Endothelial cell of umbilical vein (primary cell): ENCODE measurements around the gene SEC14L6. TPM values are rescaled to one million over a fixed set of nuclear protein-coding genes. Genes with fewer than 3 reads are reported as not detected.

ENCODE experiments used
- BruUV-seq: library from RNA; stranded (reverse); fragments of 400-500 nt; replicated peaks from 2 replicates; lab custom pipeline; 2021; lab: Mats Ljungman, UMichigan
- CTCF ChIA-PET: fragments of 300-600, 350-600 bp; sonication (Branson Sonifier 250); formaldehyde crosslinking; loops from one replicate; lab custom pipeline; 2021; ENCODE audit warnings: antibody characterized with exemption, inconsistent platforms; lab: Charles Lee
- POLR2A ChIA-PET: fragments of 300-600, 350-600 bp; sonication (Branson Sonifier 250); formaldehyde crosslinking; loops from one replicate; lab custom pipeline; 2021; ENCODE audit warnings: antibody characterized with exemption, inconsistent platforms; lab: Charles Lee
- DNase-seq: peaks from one replicate; pipeline ENCODE4 v3.0.0-alpha.2; 2011; ENCODE audit warnings: low read depth, low spot score
- FAIRE-seq: peaks from 2 replicates; lab custom pipeline; 2011; peaks lifted over from hg19 to GRCh38; lab: Jason Lieb, UNC
- H2AFZ ChIP-seq: 2 replicates; pipeline ENCODE4 v1.6.0; 2012; ENCODE audit warnings: low read depth, low read length, control low read depth, inconsistent platforms
- H3K27ac ChIP-seq: 2 replicates; pipeline ENCODE4 v1.5.1; 2011; ENCODE audit warnings: low read depth, mild to moderate bottlenecking, control low read depth, low read length, moderate library complexity; ENCODE audit not compliant: insufficient read depth
- H3K27me3 ChIP-seq, 2 experiments: 2 replicates each; pipeline versions ENCODE4 v1.6.0 to v1.6.1; 2011; ENCODE audit warnings: low read length in 2 of 2, mixed read lengths in 1 of 2; ENCODE audit not compliant: control insufficient read depth in 2 of 2, insufficient read depth in 2 of 2
- H3K36me3 ChIP-seq, 2 experiments: 2 replicates in 1 of 2; 3 replicates in 1 of 2; pipeline ENCODE4 v1.5.1; 2011; ENCODE audit warnings: low read length in 2 of 2, mild to moderate bottlenecking in 1 of 2, moderate library complexity in 1 of 2; ENCODE audit not compliant: control insufficient read depth in 2 of 2, insufficient read depth in 2 of 2; ENCODE audit errors: extremely low read depth in 1 of 2
- H3K4me1 ChIP-seq: 3 replicates; pipeline ENCODE4 v1.5.1; 2011; ENCODE audit warnings: mild to moderate bottlenecking, low read length; ENCODE audit not compliant: control insufficient read depth, insufficient read depth; ENCODE audit errors: extremely low read depth
- H3K4me2 ChIP-seq: 2 replicates; pipeline ENCODE4 v1.6.1; 2011; ENCODE audit warnings: low read length, control low read depth, mixed read lengths; ENCODE audit not compliant: insufficient read depth
- H3K4me3 ChIP-seq, 3 experiments: fragments of 200-600 bp in 1 of 3; sonication (generic), shearing (Covaris generic) in 1 of 3; replicated peaks in 1 of 3; 2 replicates each; pipeline ENCODE4 v1.5.1; 2011 to 2016; ENCODE audit warnings: control low read depth in 3 of 3, low read length in 3 of 3, mild to moderate bottlenecking in 2 of 3, inconsistent platforms in 1 of 3, low read depth in 1 of 3, moderate library complexity in 1 of 3; ENCODE audit not compliant: insufficient read depth in 1 of 3
- H3K79me2 ChIP-seq: 2 replicates; pipeline ENCODE4 v1.6.0; 2012; ENCODE audit warnings: low read length, inconsistent platforms; ENCODE audit not compliant: control insufficient read depth, insufficient read depth
- H3K9ac ChIP-seq: replicated peaks from 2 replicates; pipeline ENCODE3; 2011; ENCODE audit warnings: low read length, control low read depth; ENCODE audit not compliant: insufficient read depth; ENCODE audit errors: extremely low read depth
- H3K9me1 ChIP-seq: replicated peaks from 3 replicates; pipeline ENCODE4 v1.6.0; 2011; ENCODE audit warnings: mild to moderate bottlenecking, low read length; ENCODE audit not compliant: control insufficient read depth, insufficient read depth; ENCODE audit errors: extremely low read depth
- H3K9me3 ChIP-seq: replicated peaks from 2 replicates; pipeline ENCODE4 v1.5.1; 2012; ENCODE audit warnings: low read length, inconsistent platforms; ENCODE audit not compliant: control insufficient read depth, insufficient read depth
- H4K20me1 ChIP-seq: replicated peaks from 2 replicates; pipeline ENCODE3; 2011; ENCODE audit warnings: mild to moderate bottlenecking, low read length; ENCODE audit not compliant: control insufficient read depth, insufficient read depth; ENCODE audit errors: extremely low read depth
- EZH2 ChIP-seq: IDR thresholded peaks from 2 replicates; pipeline ENCODE4 v1.6.1; 2012; ENCODE audit warnings: borderline replicate concordance, low read depth, mild to moderate bottlenecking, moderate library complexity, low read length, inconsistent platforms; ENCODE audit not compliant: severe bottlenecking
- FOS ChIP-seq: IDR thresholded peaks from 2 replicates; pipeline ENCODE4 v1.6.1; 2011; ENCODE audit warnings: mild to moderate bottlenecking, low read length, moderate library complexity, borderline replicate concordance; ENCODE audit not compliant: insufficient read depth
- GATA2 ChIP-seq: IDR thresholded peaks from 2 replicates; pipeline ENCODE4 v1.7.0; 2011; ENCODE audit warnings: low read depth, mild to moderate bottlenecking, moderate library complexity, mixed read lengths, low read length; ENCODE audit not compliant: insufficient read length, insufficient read depth
- JUN ChIP-seq: IDR thresholded peaks from 2 replicates; pipeline ENCODE4 v1.6.1; 2011; ENCODE audit warnings: borderline replicate concordance, low read depth; ENCODE audit not compliant: insufficient read length, insufficient read depth
- MYC ChIP-seq: IDR thresholded peaks from one replicate; pipeline ENCODE4 v1.6.1; 2011; ENCODE audit warnings: mild to moderate bottlenecking, low read depth, low read length
- POLR2A ChIP-seq: IDR thresholded peaks from 2 replicates; pipeline ENCODE4 v1.6.1; 2012; ENCODE audit warnings: low read depth, mild to moderate bottlenecking, control low read depth, low read length
- POLR2AphosphoS5 ChIP-seq: IDR thresholded peaks from 2 replicates; pipeline ENCODE4 v1.6.1; 2012; ENCODE audit warnings: low read depth, mild to moderate bottlenecking, control low read depth, low read length, moderate library complexity; ENCODE audit not compliant: insufficient read depth
- dilution Hi-C: fragments of 300-500 bp; cut with MboI; formaldehyde crosslinking; loops from one replicate; pipeline ENCODE4 v1.15.0; 2019; ENCODE audit warnings: low sequenced_read_pairs; ENCODE audit not compliant: extremely low pct_ligation_motif_present
- intact Hi-C: fragments of 100-400 bp; cut with micrococcal nuclease; formaldehyde crosslinking; loops from one replicate; pipeline ENCODE4 v1.10.0; 2022
- polyA plus RNA-seq, 4 experiments: library from polyadenylated mRNA; depleted of rRNA in 3 of 4; stranded (reverse) in 3 of 4; unstranded in 1 of 4; fragments of >200 nt; gene quantifications; 2 replicates each; pipeline versions ENCODE4 v1.2.1 to v1.2.3, GENCODE V29; 2011 to 2012; ENCODE audit warnings: missing spikeins in 1 of 4
- total RNA-seq: library from RNA; stranded (reverse); gene quantifications from 2 replicates; pipeline ENCODE4 v1.2.3, GENCODE V29; 2021
- TF ChIP-seq, protein P1 (sequence below): IDR thresholded peaks from 2 replicates; pipeline ENCODE4 v1.6.1; 2011; ENCODE audit not compliant: insufficient read depth, insufficient read length
- TF ChIP-seq, protein P2 (sequence below), 2 donors: IDR thresholded peaks; 1 replicate in 1 of 2; 2 replicates in 1 of 2; pipeline ENCODE4 v1.5.1; 2011; ENCODE audit warnings: low read length in 2 of 2, mild to moderate bottlenecking in 2 of 2, moderate library complexity in 2 of 2, control low read depth in 1 of 2, inconsistent platforms in 1 of 2, low read depth in 1 of 2; ENCODE audit not compliant: insufficient read depth in 1 of 2; ENCODE audit errors: extremely low read depth in 1 of 2

Gene SEC14L6
- total and polyA plus RNA-seq, 2 donors (not counting 3 experiments of a cell fraction or from before 2014, with no cell fraction given), result 0.04 to 0.15 TPM

- intact Hi-C loops, result no loop called here
- FAIRE-seq, result no peak
- Histone ChIP-seq H3K4me1 (no peaks in the 10 kb centered on the region), H3K79me2 (no peaks in the 10 kb centered on the region), H3K27me3 (peaks cover 2 to 9% of the 10 kb centered on the region in 2 experiments), H3K4me3 (no peak overlapping the region), H3K9ac (no peak overlapping the region), H3K36me3 (no peaks in the 10 kb centered on the region), H3K9me3 (no peaks in the 10 kb centered on the region), H2AFZ (no peak overlapping the region), H4K20me1 (no peaks in the 10 kb centered on the region), H3K27ac (no peak overlapping the region), H3K4me2 (no peak overlapping the region), H3K9me1 (no peaks in the 10 kb centered on the region)
- BruUV-seq, result no TSS peak
- DNase-seq, result no peak
- CTCF ChIA-PET, result no interaction called here
- TF ChIP-seq GATA2 (no peak), MYC (no peak), EZH2 (no peak), POLR2A (no peak)
- TF ChIP-seq, protein P1, sequence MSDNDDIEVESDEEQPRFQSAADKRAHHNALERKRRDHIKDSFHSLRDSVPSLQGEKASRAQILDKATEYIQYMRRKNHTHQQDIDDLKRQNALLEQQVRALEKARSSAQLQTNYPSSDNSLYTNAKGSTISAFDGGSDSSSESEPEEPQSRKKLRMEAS, result no peak
- POLR2A ChIA-PET, result no interaction called here
- dilution Hi-C loops, result no loop called here
Measured at GRCh38 chr22:30523646-30524489, 22.7 kb downstream of the SEC14L6 start.

DNA sequence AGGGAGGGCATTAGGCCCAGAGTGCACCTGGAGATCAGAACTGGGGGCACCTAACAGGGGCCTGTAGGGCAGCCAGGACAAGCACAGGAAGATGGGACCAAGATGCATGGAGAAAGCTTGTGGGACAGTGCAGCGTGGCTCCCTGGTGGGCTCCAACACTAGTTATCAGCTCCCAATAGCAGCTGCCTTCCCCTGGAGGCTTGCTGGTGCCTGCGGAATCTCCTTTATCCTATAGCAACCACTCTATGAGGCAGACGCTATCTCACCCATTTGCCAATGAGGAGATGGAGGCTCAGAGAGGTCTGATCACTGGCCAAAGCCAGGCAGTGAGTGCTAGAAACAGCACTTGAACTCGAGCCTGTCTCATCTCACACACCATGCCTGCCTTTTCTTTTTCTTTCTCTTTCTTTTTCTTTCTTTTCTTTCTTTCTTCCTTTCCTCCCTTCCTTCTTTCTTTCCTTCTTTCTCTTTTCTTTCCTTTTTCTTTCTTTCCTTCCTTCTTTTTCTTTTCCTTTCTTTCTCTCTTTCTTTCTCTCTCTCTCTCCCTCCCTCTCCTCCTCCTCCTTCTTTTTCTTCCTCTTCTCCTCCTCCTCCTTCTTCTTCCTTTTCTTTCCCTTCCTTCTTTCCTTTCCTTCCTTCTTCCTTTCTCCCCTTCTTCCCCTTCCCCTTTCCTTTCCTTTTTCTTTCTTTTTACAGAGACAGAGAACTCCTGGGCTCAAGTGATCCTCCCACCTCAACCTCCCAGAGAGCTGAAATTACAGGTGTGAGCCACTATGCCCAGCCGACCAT, 25.0 kb downstream of the SEC14L6 start:
- dilution Hi-C loops, result no loop called here
- H4K20me1 ChIP-seq, result no peaks in the 10 kb centered on the region

More for the DNA sequence above, 25.0 kb downstream of the SEC14L6 start:
- Histone ChIP-seq H3K27me3 (peaks cover 2 to 9% of the 10 kb centered on the region in 2 experiments), H3K9me1 (no peaks in the 10 kb centered on the region), H3K79me2 (no peaks in the 10 kb centered on the region), H3K4me2 (no peak overlapping the region), H2AFZ (no peak overlapping the region), H3K9ac (no peak overlapping the region), H3K27ac (no peak overlapping the region), H3K9me3 (no peaks in the 10 kb centered on the region), H3K36me3 (no peaks in the 10 kb centered on the region), H3K4me1 (no peaks in the 10 kb centered on the region), H3K4me3 (no peak overlapping the region)
- no TSS peak for BruUV-seq
- no peak for FAIRE-seq
- no peak for DNase-seq
- TF ChIP-seq POLR2AphosphoS5 (no peak), JUN (no peak), MYC (no peak), FOS (no peak), EZH2 (no peak), POLR2A (no peak), GATA2 (no peak)
- TF ChIP-seq, protein P2, sequence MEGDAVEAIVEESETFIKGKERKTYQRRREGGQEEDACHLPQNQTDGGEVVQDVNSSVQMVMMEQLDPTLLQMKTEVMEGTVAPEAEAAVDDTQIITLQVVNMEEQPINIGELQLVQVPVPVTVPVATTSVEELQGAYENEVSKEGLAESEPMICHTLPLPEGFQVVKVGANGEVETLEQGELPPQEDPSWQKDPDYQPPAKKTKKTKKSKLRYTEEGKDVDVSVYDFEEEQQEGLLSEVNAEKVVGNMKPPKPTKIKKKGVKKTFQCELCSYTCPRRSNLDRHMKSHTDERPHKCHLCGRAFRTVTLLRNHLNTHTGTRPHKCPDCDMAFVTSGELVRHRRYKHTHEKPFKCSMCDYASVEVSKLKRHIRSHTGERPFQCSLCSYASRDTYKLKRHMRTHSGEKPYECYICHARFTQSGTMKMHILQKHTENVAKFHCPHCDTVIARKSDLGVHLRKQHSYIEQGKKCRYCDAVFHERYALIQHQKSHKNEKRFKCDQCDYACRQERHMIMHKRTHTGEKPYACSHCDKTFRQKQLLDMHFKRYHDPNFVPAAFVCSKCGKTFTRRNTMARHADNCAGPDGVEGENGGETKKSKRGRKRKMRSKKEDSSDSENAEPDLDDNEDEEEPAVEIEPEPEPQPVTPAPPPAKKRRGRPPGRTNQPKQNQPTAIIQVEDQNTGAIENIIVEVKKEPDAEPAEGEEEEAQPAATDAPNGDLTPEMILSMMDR (IDR thresholded peaks at IDR 0.05; ENCODE audit: extremely low read depth in 1 of 2, insufficient read depth in 1 of 2, low read depth in 1 of 2, low read length in 2 of 2), result no peak
- TF ChIP-seq, protein P1, result no peak
- ChIA-PET POLR2A (no interaction called here), CTCF (no interaction called here)
- intact Hi-C loops, result no loop called here
